ENCODE measurements around the gene PTPN1.

The PTPN1 gene

DNA sequence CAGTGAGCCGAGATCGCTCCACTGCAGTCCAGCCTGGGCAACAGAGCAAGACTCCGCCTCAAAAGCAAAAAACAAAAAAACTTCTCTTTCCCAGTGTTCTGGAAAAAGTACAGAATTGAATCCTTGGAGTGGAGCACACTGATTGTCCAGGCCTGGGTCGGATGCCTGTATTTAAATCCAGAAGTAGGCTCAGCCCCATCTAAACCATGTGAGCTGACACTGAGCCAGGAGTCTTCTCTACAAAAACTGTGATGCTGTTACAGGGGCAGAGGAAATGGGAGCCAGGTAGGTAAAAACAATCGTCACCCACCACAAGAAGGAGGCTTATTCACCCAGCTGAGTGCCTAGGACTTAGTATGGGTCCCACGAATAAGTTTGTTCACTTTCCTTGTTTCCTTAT lies 43.0 kb upstream of the PTPN1 start:
- TF ChIP-seq, protein P1, sequence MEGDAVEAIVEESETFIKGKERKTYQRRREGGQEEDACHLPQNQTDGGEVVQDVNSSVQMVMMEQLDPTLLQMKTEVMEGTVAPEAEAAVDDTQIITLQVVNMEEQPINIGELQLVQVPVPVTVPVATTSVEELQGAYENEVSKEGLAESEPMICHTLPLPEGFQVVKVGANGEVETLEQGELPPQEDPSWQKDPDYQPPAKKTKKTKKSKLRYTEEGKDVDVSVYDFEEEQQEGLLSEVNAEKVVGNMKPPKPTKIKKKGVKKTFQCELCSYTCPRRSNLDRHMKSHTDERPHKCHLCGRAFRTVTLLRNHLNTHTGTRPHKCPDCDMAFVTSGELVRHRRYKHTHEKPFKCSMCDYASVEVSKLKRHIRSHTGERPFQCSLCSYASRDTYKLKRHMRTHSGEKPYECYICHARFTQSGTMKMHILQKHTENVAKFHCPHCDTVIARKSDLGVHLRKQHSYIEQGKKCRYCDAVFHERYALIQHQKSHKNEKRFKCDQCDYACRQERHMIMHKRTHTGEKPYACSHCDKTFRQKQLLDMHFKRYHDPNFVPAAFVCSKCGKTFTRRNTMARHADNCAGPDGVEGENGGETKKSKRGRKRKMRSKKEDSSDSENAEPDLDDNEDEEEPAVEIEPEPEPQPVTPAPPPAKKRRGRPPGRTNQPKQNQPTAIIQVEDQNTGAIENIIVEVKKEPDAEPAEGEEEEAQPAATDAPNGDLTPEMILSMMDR (IDR thresholded peaks at IDR 0.05; ENCODE audit: low read depth, low read length, missing control alignments): no peak
- no peak overlapping the region for H3K4me3 ChIP-seq (ENCODE audit: low read depth, low read length)
- no peak for DNase-seq (ENCODE audit: low read depth)
- in situ Hi-C loops (cut with HindIII; ENCODE audit: low sequenced_read_pairs): loop anchor here (10.0 kb wide), 1 partner anchor 182 kb away; no protein-coding TSS in a partner anchor

DNA sequence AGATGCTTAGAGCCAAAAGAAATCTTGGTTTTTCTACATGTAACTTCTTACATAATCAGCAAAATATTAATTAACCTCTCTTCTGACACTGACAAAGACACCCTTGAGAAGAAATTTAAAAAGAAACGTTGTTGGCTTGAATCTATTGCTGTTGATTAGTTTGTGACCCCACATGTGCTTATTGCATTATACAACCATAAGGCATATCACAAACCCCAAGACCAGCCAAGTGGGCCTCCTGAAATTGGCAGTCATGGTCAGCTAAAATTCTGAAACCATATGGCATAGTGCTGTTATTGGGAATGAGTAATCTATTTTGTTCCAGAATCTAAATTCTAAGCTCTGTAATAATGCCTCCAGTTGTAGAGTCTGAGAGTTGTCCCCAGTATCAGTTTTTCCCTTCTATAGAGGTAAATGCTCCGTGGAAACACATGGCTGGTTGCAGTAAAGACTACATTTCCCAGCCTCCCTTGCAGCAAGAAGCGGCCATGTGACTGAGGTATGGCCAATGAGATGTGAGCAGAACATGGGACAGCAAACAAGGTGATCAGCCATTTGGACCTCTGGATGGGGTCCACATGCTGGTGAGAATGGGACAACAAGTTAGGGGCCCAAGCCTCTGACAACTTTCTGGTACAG lies 42.3 kb upstream of the PTPN1 start:
- in situ Hi-C loops (cut with HindIII; ENCODE audit: low sequenced_read_pairs): loop anchor here (10.0 kb wide), 1 partner anchor 183 kb away; no protein-coding TSS in a partner anchor
- TF ChIP-seq, protein P1 (IDR thresholded peaks at IDR 0.05; ENCODE audit: low read depth, low read length, missing control alignments): no peak
- H3K4me3 ChIP-seq (ENCODE audit: low read depth, low read length): no peak overlapping the region
- no peak for DNase-seq (ENCODE audit: low read depth)

DNA sequence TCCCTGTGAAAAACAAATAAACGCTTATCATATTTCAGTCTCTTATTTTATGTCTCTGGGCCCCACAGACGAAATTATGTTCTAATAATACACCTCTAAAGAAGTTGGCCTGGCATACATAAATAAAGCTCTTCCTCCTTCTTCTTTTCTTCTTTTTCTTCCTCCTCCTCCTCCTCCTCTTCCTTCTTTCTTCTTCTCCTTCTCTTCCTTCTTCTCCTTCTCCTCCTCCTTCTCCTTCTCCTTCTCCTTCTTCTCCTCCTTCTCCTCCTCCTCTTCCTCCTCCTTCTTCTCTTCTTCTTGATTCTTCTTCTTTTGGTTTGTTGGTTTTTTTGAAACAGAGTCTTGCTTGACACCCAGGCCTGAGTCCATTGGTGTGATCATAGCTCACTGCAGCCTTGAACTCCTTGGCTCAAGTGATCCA lies 41.8 kb upstream of the PTPN1 start:
- TF ChIP-seq, protein P1 (IDR thresholded peaks at IDR 0.05; ENCODE audit: low read depth, low read length, missing control alignments): no peak
- in situ Hi-C loops (cut with HindIII; ENCODE audit: low sequenced_read_pairs): loop anchor here (10.0 kb wide), 1 partner anchor 184 kb away; no protein-coding TSS in a partner anchor
- DNase-seq (ENCODE audit: low read depth): no peak
- no peak overlapping the region for H3K4me3 ChIP-seq (ENCODE audit: low read depth, low read length)

DNA sequence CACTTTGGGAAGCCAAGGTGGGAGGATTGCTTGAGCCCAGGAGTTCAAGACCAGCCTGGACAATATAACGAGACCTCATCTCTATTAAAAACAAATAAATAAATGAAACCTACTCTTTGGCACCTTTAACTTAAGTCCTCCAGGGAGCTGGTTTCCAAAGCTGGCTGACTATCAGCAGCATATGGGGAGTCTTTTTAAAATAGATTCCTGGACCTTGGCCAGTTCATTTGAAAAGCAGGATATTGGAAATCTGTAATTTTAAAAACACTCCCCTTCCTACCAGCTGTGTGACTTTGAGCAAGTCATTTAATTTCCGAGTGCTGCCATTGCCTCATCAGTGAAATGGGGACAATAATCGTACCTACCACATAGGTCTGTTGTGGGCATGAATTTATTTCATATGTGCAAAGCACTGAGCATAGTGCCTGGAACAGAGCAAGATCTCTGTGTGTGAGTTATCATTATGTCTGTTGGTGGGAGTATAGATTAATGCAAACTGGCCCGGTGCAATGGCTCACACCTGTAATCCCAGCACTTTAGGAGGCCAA lies 40.9 kb upstream of the PTPN1 start:
- DNase-seq (ENCODE audit: low read depth): no peak
- in situ Hi-C loops (cut with HindIII; ENCODE audit: low sequenced_read_pairs): loop anchor here (10.0 kb wide), 1 partner anchor 184 kb away; no protein-coding TSS in a partner anchor
- TF ChIP-seq, protein P1 (IDR thresholded peaks at IDR 0.05; ENCODE audit: low read depth, low read length, missing control alignments): no peak
- H3K4me3 ChIP-seq (ENCODE audit: low read depth, low read length): no peak overlapping the region

DNA sequence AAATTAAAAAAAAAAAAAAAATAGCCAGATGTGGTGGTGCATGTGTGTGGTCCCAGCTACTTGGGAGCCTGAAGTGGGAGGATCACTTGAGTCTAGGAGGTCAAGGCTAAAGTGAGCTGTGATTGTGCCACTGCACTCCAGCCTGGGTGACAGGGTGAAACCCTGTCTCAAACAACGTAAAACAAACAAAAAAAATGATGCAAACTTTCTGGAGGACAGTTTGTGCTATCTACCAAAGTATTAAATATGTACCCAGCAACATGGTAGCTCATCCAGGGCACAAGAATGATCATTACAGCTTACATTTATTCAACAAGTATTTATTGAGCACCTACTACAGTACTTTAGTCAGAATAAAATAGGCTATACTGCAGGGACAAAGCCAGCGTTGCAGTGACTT lies 40.4 kb upstream of the PTPN1 start:
- in situ Hi-C loops (cut with HindIII; ENCODE audit: low sequenced_read_pairs): loop anchor here (10.0 kb wide), 1 partner anchor 185 kb away; no protein-coding TSS in a partner anchor
- no peak for DNase-seq (ENCODE audit: low read depth)
- H3K4me3 ChIP-seq (ENCODE audit: low read depth, low read length): no peak overlapping the region
- TF ChIP-seq, protein P1 (IDR thresholded peaks at IDR 0.05; ENCODE audit: low read depth, low read length, missing control alignments): no peak

DNA sequence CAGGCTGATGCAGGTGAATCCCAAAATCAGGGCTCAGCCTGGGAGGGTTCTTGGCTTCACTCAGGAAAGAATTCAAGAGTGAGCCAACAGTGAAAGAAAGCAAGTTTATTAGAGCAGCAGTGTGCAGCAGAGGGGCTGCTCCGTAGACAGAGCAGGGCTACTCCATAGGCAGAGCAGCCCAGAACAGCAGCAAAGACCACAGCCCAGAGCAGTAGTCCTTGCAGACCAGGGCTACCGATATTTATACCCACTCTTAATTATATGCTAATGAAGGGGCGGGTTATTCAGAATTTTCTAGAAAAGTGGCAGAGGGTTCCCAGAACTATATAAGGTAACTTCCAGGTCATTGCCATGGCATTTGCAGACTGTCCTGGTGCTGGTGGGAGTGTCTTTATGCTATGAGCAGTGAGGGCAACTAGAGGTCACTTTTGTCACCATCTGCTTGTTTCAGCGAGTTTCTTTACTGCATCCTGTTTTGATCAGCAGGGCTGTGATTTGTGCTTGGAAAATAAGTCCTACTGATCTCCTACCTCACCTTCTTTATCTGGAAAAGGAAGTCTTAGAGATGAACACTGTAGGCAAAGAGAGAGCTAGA lies 39.8 kb upstream of the PTPN1 start:
- no peak overlapping the region for H3K4me3 ChIP-seq (ENCODE audit: low read depth, low read length)
- TF ChIP-seq, protein P1 (IDR thresholded peaks at IDR 0.05; ENCODE audit: low read depth, low read length, missing control alignments): no peak
- in situ Hi-C loops (cut with HindIII; ENCODE audit: low sequenced_read_pairs): no loop called here
- no peak for DNase-seq (ENCODE audit: low read depth)

Data from astrocyte of the cerebellum (primary cell).